GM23338 (cell line): ENCODE measurements around the gene FGFR3. TPM values are rescaled to one million over a fixed set of nuclear protein-coding genes. Genes with fewer than 3 reads are reported as not detected.

Source experiments
- ATAC-seq: fragments of 200-7000 bp; cut with Tn5 transposase; 3 replicates; pipeline ENCODE4 v1.9.1; 2020
- DNase-seq: peaks from one replicate; pipeline ENCODE4 v3.0.0-alpha.2; 2015; ENCODE audit warnings: low spot score
- H2AFZ ChIP-seq: fragments of 200-600 bp; sonication (generic); 2 replicates; pipeline ENCODE4 v1.8.0; 2016; ENCODE audit warnings: antibody characterized with exemption, mild to moderate bottlenecking, moderate library complexity
- H3F3A ChIP-seq: fragments of 200-600 bp; sonication (generic); replicated peaks from 2 replicates; pipeline ENCODE4 v1.8.0; 2017; ENCODE audit warnings: antibody characterized with exemption, mixed run types, low read depth
- H3K27ac ChIP-seq: fragments of 200-600 bp; sonication (generic); 2 replicates; pipeline ENCODE4 v1.6.1; 2016; ENCODE audit warnings: low read depth
- H3K27me3 ChIP-seq: fragments of 200-600 bp; sonication (generic); 2 replicates; pipeline ENCODE4 v1.8.0; 2016; ENCODE audit warnings: mild to moderate bottlenecking, mixed run types, moderate library complexity; ENCODE audit not compliant: insufficient read depth
- H3K36me3 ChIP-seq: fragments of 200-600 bp; sonication (generic); 2 replicates; pipeline ENCODE4 v1.8.0; 2016; ENCODE audit warnings: mild to moderate bottlenecking; ENCODE audit not compliant: insufficient read depth
- H3K4me1 ChIP-seq: fragments of 200-600 bp; sonication (generic); 2 replicates; pipeline ENCODE4 v1.8.0; 2016; ENCODE audit warnings: mild to moderate bottlenecking, moderate library complexity; ENCODE audit not compliant: insufficient read depth
- H3K4me2 ChIP-seq: fragments of 200-600 bp; sonication (generic); 2 replicates; pipeline ENCODE4 v1.7.1; 2017; ENCODE audit warnings: mixed run types
- H3K4me3 ChIP-seq: fragments of 200-600 bp; sonication (generic); 2 replicates; pipeline ENCODE4 v1.6.1; 2016; ENCODE audit warnings: mixed run types
- H3K79me2 ChIP-seq: fragments of 200-600 bp; sonication (generic); replicated peaks from 2 replicates; pipeline ENCODE4 v1.8.0; 2017; ENCODE audit warnings: mild to moderate bottlenecking; ENCODE audit not compliant: insufficient read depth
- H3K9me2 ChIP-seq: fragments of 200-600 bp; sonication (generic); 2 replicates; pipeline ENCODE4 v1.8.0; 2017; ENCODE audit not compliant: insufficient read depth
- H4K20me1 ChIP-seq: fragments of 200-600 bp; sonication (generic); replicated peaks from 2 replicates; pipeline ENCODE4 v1.8.0; 2017; ENCODE audit warnings: mild to moderate bottlenecking; ENCODE audit not compliant: insufficient read depth
- H3K27ac Mint-ChIP-seq: 2 replicates; pipeline ENCODE4 v1.8.0; 2020; ENCODE audit warnings: inconsistent platforms, mild to moderate bottlenecking, moderate library complexity, mixed read lengths
- H3K27me3 Mint-ChIP-seq: 3 replicates; pipeline ENCODE4 v1.8.0; 2022; ENCODE audit warnings: low read depth, mild to moderate bottlenecking, moderate library complexity, mixed read lengths, inconsistent platforms; ENCODE audit not compliant: insufficient read depth, poor library complexity
- H3K36me3 Mint-ChIP-seq: 3 replicates; pipeline ENCODE4 v1.8.0; 2021; ENCODE audit warnings: low read depth, mild to moderate bottlenecking, inconsistent platforms, moderate library complexity, mixed read lengths
- H3K4me1 Mint-ChIP-seq: 3 replicates; pipeline ENCODE4 v1.8.0; 2020; ENCODE audit warnings: mild to moderate bottlenecking, inconsistent platforms, mixed read lengths
- H3K4me3 Mint-ChIP-seq: 3 replicates; pipeline ENCODE4 v1.8.0; 2021; ENCODE audit warnings: moderate library complexity, mild to moderate bottlenecking, inconsistent platforms, mixed read lengths
- H3K9me3 Mint-ChIP-seq: 3 replicates; pipeline ENCODE4 v1.8.0; 2020; ENCODE audit warnings: moderate library complexity, mild to moderate bottlenecking, inconsistent platforms, mixed read lengths
- CREB1 ChIP-seq: fragments of 250-450 bp; sonication (Bioruptor Pico); IDR thresholded peaks from 2 replicates; pipeline ENCODE4 v1.5.0; 2020; ENCODE audit warnings: low read depth, mild to moderate bottlenecking, moderate library complexity
- ETS1 ChIP-seq: IDR thresholded peaks from 2 replicates; pipeline ENCODE4 v1.6.1; 2016; ENCODE audit warnings: antibody characterized with exemption
- EZH2 ChIP-seq: fragments of 200-600 bp; sonication (generic); IDR thresholded peaks from one replicate; pipeline ENCODE4 v1.8.0; 2017; ENCODE audit warnings: antibody characterized with exemption, mild to moderate bottlenecking, low read depth; ENCODE audit not compliant: unreplicated experiment
- EZH2phosphoT487 ChIP-seq: fragments of 200-600 bp; sonication (generic); IDR thresholded peaks from one replicate; pipeline ENCODE4 v1.8.1; 2018; ENCODE audit warnings: antibody characterized with exemption; ENCODE audit not compliant: unreplicated experiment
- NANOG ChIP-seq: IDR thresholded peaks from 2 replicates; pipeline ENCODE4 v1.6.1; 2016; ENCODE audit warnings: antibody characterized with exemption, borderline replicate concordance
- POLR2AphosphoS5 ChIP-seq: IDR thresholded peaks from 2 replicates; pipeline ENCODE4 v1.6.1; 2016; ENCODE audit warnings: antibody characterized with exemption, low read depth
- STAT1 ChIP-seq: IDR thresholded peaks from one replicate; pipeline ENCODE4 v1.6.1; 2016; ENCODE audit warnings: antibody characterized with exemption; ENCODE audit not compliant: unreplicated experiment
- ZNF114 ChIP-seq: fragments of 250-450 bp; sonication (Bioruptor Pico); IDR thresholded peaks from 2 replicates; pipeline ENCODE4 v1.5.0; 2020; ENCODE audit warnings: mild to moderate bottlenecking, moderate library complexity
- polyA plus RNA-seq: library from polyadenylated mRNA; unstranded; fragments of >200 nt; fragmentation: Nextera tagmentation; extraction: Ambion mirVana; gene quantifications from 2 replicates; pipeline ENCODE4 v1.2.1, GENCODE V29; 2016
- total RNA-seq: library from RNA; depleted of rRNA; stranded (reverse); fragments of >200 nt; shearing (Covaris generic); gene quantifications from 2 replicates; pipeline ENCODE4 v1.2.3, GENCODE V29; 2014
- TF ChIP-seq, protein P1 (sequence below): fragments of 250-450 bp; sonication (Bioruptor Pico); IDR thresholded peaks from 2 replicates; pipeline ENCODE4 v1.5.0; 2020; ENCODE audit warnings: mild to moderate bottlenecking, moderate library complexity
- TF ChIP-seq, protein P2 (sequence below), 2 experiments: fragments of 200-600 bp in 1 of 2; sonication (generic) in 1 of 2; conservative IDR thresholded peaks; 2 replicates each; pipeline versions ENCODE4 v1.5.1 to v1.6.1; 2016 to 2017; ENCODE audit warnings: antibody characterized with exemption in 2 of 2, low read depth in 2 of 2, mild to moderate bottlenecking in 2 of 2, moderate library complexity in 1 of 2
- TF ChIP-seq, protein P3 (sequence below): IDR thresholded peaks from one replicate; pipeline ENCODE4 v1.6.1; 2018; ENCODE audit warnings: antibody characterized with exemption; ENCODE audit not compliant: unreplicated experiment

FGFR3 gene
- total and polyA plus RNA-seq, 2 experiments from 2014 or later, result 3.6 to 17.4 TPM

GRCh38 chr4:1770791-1771231 is 22.3 kb upstream of the FGFR3 start:
- Histone ChIP-seq H3K4me3 (no peak overlapping the region), H3K9me2 (no peaks in the 10 kb centered on the region), H3K79me2 (no peaks in the 10 kb centered on the region), H4K20me1 (no peaks in the 10 kb centered on the region), H2AFZ (no peak overlapping the region), H3K27me3 (no peaks in the 10 kb centered on the region), H3K4me2 (no peak overlapping the region), H3K27ac (no peak overlapping the region), H3F3A (no peaks in the 10 kb centered on the region), H3K4me1 (peaks cover 19% of the 10 kb centered on the region), H3K36me3 (no peaks in the 10 kb centered on the region)
- H3K9me3 Mint-ChIP-seq, result no peaks in the 10 kb centered on the region
- no peak overlapping the region for H3K4me3 Mint-ChIP-seq
- no peaks in the 10 kb centered on the region for H3K36me3 Mint-ChIP-seq
- DNase-seq, result no peak
- peaks cover 12% of the 10 kb centered on the region for H3K27me3 Mint-ChIP-seq
- H3K4me1 Mint-ChIP-seq, result peaks cover 9% of the 10 kb centered on the region
- TF ChIP-seq EZH2phosphoT487, result no peak
- no peak for TF ChIP-seq NANOG
- TF ChIP-seq POLR2AphosphoS5, result no peak
- TF ChIP-seq ETS1, result no peak
- TF ChIP-seq ZNF114 (CRISPR knock-in tag), result no peak
- TF ChIP-seq, protein P1, sequence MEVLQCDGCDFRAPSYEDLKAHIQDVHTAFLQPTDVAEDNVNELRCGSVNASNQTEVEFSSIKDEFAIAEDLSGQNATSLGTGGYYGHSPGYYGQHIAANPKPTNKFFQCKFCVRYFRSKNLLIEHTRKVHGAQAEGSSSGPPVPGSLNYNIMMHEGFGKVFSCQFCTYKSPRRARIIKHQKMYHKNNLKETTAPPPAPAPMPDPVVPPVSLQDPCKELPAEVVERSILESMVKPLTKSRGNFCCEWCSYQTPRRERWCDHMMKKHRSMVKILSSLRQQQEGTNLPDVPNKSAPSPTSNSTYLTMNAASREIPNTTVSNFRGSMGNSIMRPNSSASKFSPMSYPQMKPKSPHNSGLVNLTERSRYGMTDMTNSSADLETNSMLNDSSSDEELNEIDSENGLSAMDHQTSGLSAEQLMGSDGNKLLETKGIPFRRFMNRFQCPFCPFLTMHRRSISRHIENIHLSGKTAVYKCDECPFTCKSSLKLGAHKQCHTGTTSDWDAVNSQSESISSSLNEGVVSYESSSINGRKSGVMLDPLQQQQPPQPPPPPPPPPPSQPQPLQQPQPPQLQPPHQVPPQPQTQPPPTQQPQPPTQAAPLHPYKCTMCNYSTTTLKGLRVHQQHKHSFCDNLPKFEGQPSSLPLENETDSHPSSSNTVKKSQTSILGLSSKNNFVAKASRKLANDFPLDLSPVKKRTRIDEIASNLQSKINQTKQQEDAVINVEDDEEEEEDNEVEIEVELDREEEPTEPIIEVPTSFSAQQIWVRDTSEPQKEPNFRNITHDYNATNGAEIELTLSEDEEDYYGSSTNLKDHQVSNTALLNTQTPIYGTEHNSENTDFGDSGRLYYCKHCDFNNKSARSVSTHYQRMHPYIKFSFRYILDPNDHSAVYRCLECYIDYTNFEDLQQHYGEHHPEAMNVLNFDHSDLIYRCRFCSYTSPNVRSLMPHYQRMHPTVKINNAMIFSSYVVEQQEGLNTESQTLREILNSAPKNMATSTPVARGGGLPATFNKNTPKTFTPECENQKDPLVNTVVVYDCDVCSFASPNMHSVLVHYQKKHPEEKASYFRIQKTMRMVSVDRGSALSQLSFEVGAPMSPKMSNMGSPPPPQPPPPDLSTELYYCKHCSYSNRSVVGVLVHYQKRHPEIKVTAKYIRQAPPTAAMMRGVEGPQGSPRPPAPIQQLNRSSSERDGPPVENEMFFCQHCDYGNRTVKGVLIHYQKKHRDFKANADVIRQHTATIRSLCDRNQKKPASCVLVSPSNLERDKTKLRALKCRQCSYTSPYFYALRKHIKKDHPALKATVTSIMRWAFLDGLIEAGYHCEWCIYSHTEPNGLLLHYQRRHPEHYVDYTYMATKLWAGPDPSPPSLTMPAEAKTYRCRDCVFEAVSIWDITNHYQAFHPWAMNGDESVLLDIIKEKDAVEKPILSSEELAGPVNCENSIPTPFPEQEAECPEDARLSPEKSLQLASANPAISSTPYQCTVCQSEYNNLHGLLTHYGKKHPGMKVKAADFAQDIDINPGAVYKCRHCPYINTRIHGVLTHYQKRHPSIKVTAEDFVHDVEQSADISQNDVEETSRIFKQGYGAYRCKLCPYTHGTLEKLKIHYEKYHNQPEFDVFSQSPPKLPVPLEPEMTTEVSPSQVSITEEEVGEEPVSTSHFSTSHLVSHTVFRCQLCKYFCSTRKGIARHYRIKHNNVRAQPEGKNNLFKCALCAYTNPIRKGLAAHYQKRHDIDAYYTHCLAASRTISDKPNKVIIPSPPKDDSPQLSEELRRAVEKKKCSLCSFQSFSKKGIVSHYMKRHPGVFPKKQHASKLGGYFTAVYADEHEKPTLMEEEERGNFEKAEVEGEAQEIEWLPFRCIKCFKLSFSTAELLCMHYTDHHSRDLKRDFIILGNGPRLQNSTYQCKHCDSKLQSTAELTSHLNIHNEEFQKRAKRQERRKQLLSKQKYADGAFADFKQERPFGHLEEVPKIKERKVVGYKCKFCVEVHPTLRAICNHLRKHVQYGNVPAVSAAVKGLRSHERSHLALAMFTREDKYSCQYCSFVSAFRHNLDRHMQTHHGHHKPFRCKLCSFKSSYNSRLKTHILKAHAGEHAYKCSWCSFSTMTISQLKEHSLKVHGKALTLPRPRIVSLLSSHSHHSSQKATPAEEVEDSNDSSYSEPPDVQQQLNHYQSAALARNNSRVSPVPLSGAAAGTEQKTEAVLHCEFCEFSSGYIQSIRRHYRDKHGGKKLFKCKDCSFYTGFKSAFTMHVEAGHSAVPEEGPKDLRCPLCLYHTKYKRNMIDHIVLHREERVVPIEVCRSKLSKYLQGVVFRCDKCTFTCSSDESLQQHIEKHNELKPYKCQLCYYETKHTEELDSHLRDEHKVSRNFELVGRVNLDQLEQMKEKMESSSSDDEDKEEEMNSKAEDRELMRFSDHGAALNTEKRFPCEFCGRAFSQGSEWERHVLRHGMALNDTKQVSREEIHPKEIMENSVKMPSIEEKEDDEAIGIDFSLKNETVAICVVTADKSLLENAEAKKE (CRISPR knock-in tag), result no peak
- TF ChIP-seq, protein P2, sequence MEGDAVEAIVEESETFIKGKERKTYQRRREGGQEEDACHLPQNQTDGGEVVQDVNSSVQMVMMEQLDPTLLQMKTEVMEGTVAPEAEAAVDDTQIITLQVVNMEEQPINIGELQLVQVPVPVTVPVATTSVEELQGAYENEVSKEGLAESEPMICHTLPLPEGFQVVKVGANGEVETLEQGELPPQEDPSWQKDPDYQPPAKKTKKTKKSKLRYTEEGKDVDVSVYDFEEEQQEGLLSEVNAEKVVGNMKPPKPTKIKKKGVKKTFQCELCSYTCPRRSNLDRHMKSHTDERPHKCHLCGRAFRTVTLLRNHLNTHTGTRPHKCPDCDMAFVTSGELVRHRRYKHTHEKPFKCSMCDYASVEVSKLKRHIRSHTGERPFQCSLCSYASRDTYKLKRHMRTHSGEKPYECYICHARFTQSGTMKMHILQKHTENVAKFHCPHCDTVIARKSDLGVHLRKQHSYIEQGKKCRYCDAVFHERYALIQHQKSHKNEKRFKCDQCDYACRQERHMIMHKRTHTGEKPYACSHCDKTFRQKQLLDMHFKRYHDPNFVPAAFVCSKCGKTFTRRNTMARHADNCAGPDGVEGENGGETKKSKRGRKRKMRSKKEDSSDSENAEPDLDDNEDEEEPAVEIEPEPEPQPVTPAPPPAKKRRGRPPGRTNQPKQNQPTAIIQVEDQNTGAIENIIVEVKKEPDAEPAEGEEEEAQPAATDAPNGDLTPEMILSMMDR (conservative IDR thresholded peaks at IDR 0.05; ENCODE audit: low read depth in 2 of 2), result no peak
- no peak for TF ChIP-seq CREB1 (CRISPR knock-in tag)
- no peak for TF ChIP-seq EZH2
- TF ChIP-seq STAT1, result no peak
- TF ChIP-seq, protein P3, sequence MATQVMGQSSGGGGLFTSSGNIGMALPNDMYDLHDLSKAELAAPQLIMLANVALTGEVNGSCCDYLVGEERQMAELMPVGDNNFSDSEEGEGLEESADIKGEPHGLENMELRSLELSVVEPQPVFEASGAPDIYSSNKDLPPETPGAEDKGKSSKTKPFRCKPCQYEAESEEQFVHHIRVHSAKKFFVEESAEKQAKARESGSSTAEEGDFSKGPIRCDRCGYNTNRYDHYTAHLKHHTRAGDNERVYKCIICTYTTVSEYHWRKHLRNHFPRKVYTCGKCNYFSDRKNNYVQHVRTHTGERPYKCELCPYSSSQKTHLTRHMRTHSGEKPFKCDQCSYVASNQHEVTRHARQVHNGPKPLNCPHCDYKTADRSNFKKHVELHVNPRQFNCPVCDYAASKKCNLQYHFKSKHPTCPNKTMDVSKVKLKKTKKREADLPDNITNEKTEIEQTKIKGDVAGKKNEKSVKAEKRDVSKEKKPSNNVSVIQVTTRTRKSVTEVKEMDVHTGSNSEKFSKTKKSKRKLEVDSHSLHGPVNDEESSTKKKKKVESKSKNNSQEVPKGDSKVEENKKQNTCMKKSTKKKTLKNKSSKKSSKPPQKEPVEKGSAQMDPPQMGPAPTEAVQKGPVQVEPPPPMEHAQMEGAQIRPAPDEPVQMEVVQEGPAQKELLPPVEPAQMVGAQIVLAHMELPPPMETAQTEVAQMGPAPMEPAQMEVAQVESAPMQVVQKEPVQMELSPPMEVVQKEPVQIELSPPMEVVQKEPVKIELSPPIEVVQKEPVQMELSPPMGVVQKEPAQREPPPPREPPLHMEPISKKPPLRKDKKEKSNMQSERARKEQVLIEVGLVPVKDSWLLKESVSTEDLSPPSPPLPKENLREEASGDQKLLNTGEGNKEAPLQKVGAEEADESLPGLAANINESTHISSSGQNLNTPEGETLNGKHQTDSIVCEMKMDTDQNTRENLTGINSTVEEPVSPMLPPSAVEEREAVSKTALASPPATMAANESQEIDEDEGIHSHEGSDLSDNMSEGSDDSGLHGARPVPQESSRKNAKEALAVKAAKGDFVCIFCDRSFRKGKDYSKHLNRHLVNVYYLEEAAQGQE, result no peak
- H3K27ac Mint-ChIP-seq, result no peak overlapping the region
- no peak for ATAC-seq
